Stimulated activated CD4-positive, alpha-beta T cell treated with anti-CD3 and anti-CD28 coated beads, Interleukin-12 subunit alpha, Interleukin-12 subunit beta, amount 100 ng/mL, for 48 hours (primary cell): ENCODE data around the gene PDS5A.
"Not testable (repeated sequence)": the region's sequence is repeated elsewhere in the genome, so short reads cannot be mapped to it uniquely, and the experiment has no call there.

Experiments
- DNase-seq, 3 donors: peaks; one replicate each; pipeline ENCODE4 v3.0.0-alpha.2; 2020; ENCODE audit warnings: low read depth in 2 of 3, low spot score in 1 of 3

PDS5A gene

DNA sequence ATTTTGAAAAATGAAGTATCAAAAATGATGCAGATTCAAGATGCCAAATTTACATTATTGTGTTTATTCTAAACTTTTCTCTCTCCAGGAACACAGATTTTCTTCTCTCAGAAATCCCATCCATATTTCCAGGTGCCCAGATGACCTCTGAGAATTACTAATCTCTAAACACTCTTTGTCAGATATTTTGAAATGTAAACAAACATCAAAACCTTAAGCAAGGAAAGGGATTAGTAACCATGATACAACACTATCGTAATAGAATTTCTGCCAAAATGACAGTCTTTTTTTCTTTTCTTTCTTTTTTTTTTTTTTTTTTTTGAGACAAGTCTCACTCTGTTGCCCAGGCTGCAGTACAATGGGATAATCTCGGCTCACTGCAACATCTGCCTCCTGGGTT, 76.7 kb downstream of the PDS5A start:
- DNase-seq, result no peak

DNA sequence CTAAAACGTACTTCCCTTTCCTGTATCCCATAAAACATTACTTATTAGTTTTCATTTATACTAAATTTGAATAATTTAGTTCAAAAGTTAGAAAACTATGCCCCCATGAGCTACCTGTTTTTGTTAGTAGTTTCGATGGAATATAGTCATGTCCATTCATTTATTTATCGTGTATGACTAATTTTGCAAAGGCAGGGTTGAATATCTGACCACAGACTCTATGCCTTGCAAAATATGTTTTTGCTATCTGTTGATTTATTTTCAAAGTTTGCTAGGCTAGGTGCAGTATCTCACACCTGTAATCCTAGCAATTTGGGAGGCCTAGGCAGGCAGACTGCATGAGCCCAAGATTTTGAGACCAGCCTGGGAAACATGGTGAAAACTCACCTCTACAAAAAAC, 78.4 kb downstream of the PDS5A start:
- DNase-seq, result no peak

DNA sequence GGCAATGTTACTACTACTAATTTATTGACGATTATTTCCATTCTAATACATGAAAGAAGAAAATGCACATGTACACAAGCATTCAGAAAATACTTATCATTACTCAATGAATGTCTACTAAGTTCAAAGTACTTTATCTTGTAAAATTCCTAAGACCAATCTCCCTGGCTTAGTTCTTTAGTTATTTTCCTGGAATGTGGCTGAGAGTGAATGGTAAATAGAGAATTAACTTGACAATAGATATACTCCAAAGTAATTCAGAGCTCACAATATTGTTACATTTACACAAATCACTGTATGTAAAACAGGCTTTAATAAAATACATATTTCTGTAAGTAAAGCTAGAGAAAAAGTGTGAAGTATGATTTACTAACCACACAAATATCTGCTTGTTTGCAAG, 79.7 kb downstream of the PDS5A start:
- DNase-seq, result no peak

DNA sequence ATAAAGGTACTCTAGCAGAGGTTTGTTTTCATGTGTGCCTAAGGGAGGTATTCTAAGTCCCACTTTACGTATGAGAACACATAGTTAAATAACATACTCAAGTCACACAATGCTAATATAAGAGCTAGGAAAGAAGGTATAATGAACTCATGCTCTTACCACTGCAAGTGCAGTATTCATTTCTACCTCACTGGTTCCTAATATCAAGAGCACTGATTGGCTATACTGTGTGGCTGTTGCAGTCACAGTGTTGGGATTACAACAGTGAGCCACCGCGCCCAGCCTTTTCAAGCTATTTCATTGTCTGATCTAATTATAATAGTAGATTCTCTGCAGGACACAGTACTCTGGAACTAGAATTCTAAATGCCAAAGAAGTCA, 84.0 kb downstream of the PDS5A start:
- no peak for DNase-seq

DNA sequence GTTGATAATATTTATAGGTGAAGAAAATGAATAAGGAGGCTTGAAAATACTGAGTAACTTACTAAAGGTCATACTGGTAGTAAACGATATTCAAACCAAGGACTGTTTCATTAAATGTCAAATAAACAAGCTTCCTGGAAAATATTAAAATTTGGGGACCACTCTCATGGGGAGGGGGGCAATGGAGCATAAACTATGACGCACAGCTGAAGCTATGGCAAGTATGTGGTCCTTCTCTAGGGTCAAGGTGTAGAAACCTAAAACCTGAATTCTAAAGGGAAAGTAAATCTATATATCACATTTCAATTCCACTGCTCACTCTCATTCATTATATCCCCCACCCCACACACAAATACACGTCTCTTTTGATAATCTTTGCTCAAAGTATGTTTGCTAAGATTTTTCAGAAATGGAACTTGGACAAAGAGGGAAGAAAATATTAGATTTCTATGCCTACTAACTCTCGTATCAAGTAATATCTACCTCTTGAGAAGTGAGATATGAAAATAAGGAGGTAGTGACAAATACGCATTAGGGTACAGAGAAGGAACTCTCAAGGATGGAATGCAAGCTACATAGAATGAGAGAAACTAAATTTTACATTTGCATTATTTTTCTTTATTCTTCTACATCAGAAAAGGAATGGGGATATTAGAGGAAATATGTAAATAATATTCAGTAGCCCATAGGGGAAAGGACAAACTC, 84.6 kb downstream of the PDS5A start:
- DNase-seq, result no peak

DNA sequence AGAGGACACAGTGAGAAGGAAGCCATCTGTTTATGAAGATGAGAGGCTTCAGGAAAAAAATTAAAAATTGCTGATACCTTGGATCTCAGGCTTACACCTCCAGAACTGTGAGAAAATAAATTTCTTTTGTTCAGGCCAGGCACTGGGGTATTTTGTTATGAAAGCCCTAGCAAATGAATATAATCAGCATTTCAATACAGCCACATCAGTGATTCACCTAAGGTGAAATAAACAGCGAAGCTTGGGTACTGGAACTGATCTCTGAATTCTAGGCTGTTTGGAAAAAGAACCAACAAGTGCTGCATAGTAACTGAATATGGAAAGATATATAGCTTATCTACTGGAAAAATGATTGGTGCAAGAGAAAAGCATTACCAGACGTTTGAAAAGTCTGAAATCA, 88.5 kb downstream of the PDS5A start:
- no peak for DNase-seq

DNA sequence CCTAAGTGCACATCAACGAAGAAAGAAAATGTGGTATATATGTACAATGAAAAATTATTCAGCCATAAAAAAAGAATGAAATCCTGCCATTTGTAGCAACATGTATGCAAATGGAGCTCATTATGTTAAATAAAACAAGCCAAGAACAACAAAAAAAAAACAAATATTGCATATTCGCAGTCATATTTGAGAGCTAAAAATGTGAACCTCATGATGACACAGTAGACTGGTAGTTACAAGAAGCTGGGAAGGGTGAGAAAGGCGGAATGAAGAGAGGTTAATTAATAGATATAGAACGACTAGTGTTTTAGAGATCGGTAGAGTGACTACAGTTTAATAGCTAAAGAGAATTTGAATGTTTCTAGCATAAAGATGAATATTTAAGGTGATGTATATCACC, 89.2 kb downstream of the PDS5A start:
- no peak for DNase-seq

DNA sequence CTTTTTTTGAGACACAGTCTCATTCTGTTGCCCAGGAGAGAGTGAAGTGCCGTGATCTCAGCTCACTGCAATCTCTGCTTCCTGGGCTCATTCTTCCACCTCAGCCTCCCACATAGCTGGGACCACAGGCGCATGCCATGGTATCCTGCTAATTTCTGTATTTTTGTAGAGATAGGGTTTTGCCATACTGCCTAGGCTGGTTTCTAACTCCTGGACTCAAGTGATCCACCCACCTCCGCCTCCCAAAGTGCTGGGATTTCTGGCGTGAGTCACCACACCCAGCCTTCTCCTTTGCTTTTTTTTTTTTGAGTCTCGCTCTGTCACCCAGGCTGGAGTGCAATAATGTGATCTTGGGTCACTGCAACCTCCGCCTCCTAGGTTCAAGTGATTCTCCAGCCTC, 94.1 kb downstream of the PDS5A start:
- no peak for DNase-seq

DNA sequence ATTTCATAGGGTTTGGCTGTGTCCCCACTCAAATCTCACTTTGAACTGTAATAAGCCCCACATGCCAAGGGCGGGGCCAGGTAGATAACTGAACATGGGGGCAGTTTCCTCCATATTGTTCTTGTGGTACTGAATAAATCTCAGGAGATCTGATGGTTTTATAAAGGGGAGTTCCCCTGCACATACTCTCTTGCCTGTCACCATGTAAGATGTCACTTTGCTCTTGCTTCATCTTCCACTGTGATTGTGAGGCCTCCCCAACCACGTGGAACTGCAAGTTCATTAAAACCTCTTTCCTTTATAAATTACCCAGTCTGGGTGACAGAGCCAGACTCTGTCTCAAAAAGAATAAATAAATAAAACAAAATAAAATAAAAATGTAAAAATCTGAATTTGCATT, 95.9 kb downstream of the PDS5A start:
- DNase-seq, result no peak

DNA sequence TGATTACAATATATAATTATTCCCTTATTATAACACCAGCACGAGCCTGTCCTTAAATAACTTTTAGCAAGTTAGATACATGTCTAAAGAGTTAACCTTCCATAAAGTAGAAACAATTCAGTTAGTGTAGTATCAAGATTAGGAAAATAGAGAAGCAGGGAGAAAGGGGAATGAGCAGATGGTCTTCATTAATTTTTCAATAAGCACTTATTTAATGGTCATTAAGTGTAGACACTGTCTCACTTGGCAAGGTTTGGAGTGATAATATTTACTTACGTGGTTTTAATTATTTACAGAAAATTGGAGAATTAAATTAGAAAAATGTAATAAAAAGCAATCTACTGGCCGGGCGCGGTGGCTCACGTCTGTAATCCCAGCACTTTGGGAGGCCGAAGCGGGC, 99.7 kb downstream of the PDS5A start:
- no peak for DNase-seq

DNA sequence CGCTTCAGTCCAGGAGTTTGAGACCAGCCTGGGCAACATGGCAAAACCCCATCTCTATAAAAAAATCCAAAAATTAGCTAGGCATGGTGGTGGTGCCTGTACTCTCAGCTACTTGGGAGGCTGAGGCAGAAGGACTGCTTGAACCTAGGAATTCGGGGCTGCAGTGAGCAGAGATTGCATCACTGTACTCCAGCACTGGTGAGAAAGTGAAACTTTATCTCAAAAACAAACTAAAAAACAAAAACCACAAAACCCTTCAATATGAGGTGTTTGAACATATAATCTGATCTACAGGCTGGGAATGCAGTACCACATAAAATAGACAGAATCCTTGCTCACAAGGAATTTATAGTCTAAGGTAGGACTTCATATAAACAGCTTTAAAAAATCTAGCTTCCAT, 103.9 kb downstream of the PDS5A start:
- no peak for DNase-seq

DNA sequence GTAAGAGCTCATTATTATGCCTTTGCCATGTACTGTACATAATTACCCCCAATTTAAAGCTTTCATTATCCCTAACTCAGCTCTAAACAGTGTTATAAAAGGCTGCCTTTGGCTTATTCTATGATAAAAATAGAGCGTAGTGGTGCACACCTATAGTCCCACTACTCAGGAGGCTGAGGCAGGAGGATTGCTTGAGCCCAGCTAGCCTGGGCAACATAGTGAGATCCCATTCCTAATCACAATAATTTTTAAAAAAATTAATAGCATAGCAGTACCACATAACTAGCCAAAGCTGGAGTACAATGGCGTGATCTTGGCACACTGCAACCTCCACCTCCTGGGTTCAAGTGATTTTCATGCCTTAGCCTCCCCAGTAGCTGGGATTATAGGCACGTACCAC, 112.4 kb downstream of the PDS5A start:
- DNase-seq, result no peak

DNA sequence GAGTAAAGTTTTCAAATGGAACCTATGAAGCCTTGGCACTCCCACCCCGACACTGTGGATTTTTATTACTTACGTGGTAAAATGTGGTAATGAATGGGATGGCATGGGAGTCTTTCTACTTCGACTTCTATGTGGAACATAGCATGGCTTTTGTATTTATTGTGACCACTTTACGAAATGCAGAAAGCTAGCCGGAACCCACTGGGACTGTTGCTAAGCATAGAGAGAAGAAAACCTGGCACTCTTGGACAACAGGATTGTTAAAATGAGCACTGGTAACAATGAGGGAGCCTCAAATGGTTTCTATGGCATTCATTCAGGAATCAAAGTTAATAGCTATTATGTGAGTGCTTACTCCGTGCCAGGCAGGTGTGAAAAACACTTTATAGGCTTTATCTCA, 113.3 kb downstream of the PDS5A start:
- DNase-seq, result no peak

DNA sequence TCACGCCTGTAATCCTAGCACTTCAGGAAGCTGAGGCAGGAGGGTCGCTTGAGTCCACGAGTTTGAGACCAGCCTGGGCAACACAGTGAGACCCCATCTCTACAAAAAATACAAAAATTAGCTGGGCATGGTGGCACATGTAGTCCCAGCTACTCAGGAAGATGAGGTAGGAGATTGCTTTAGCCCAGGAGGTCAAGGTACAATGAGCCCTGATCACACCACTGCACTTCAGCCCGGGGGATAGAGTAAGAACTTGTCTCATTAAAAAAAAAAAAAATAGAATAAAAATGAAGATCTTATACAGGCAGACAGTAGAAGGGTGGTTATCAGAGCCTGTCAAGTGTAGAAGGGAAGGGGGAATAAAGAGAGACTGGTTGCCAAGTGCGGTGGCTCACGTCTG, 116.9 kb downstream of the PDS5A start:
- DNase-seq, result no peak

DNA sequence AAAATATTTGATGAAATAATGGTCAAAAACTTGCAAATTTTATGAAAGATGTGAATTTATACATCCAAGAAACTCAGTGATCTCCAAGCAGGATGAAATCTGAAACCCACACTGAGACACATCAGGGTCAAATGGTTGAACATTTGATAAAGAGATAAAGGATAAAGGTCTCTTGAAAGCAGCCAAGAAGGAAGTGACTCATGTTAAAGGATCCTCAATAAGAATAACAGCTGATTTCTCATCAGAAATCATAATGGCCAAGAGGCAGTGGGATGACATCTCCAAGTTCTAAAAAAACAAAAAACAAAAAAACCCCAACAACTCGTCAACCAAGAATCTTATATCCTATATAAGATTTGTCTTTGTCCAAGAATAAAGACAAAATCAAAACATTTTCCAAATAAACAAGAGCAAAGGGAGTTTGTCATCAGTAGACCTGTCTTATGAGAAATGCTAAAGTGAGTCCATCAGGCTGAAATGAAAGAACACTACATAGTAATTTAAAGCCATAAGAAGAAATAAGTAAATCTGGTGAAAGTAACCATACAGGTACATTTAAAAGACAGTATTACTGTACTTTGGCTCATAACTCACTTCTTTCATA, 121.7 kb downstream of the PDS5A start:
- no peak for DNase-seq

DNA sequence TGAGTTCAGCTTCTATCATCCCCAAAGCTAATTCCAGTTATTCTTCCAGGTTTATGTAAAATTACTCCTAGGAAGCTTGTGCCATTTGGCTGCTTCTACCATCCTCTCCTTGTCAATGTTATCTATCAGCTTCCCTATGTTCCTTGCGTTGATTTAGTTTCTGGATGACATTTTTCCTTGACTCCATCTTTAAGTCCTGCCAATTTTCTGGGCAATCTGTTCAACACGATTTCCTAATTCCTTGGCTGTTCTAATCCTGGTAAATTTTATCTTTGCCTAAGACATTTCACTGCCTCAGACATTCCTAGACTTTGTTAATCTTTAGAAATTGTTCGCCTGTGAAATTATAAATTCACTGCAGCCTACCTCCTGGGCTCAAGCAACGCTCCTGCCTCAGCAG, 125.1 kb downstream of the PDS5A start:
- no peak for DNase-seq

DNA sequence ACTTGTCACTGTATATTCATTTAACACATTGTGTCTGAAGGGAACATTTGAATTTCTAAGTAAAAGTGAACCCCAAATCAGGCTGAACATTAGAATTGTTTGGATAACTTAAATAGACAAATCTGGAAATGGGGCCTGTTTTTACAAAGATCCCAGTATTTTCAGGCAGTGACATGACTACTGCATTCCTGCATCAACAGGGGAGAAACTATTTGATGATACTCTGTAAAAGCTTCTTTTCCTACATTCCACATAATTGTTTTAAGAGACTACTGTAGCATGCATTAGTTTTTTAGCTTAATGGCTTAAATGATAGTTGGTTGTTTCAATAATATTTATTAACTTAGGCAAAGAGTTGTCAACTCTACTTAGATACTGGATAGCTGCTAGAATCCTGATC, 127.0 kb downstream of the PDS5A start:
- DNase-seq, result no peak

DNA sequence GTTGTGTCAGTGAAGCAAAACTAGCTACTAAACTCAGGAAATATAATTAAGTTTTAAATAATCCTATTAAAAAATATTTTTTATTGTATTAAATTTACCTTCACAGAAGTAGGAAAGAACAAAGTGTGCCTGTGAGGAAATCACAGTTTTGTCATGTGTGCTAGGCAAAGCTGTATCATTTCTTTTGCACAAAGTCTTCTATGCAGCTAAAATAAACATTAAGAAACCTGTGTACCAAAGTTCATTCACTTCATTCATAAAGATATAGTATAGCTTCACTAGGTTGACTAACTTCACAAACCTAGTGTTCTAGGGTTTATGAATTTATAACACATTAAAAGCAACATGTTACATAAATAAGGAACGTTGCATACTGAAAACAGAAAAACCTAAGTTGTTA, 131.0 kb downstream of the PDS5A start:
- no peak for DNase-seq

DNA sequence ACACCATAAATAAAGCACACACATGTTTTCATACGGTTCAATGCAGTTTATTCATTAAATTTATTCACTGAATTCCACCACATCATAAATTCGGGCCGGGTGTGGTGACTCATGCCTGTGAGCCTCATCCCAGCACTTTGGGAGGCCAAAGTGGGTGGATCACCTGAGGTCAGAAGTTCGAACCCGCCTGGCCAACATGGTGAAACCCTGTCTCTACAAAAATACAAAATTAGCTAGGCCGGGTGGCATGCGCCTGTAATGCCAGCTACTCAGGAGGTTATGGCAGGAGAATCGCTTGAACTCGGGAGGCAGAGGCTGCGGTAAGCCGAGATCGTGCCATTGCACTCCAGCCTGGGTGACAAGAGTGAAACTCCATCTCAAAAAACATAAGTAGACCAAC, 131.6 kb downstream of the PDS5A start:
- no peak for DNase-seq

DNA sequence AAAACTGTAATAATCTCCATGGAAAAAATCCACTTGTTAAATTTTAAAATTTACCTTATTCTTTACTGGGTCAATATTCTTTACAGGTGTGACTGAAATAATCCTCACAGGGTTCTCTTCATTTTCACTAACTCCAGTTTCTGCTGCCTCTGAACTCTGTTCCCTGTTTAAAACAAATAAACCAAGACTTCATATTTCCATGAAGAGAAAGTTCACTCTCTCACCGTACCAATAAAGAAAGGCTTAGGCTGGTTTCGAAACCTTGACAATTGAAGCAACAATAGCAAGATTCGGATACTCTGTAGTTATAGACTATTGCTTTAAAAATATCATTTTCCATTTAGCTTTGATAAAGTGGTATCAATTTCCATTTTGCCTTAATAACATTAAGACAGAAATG, 135.8 kb downstream of the PDS5A start:
- DNase-seq, result no peak

DNA sequence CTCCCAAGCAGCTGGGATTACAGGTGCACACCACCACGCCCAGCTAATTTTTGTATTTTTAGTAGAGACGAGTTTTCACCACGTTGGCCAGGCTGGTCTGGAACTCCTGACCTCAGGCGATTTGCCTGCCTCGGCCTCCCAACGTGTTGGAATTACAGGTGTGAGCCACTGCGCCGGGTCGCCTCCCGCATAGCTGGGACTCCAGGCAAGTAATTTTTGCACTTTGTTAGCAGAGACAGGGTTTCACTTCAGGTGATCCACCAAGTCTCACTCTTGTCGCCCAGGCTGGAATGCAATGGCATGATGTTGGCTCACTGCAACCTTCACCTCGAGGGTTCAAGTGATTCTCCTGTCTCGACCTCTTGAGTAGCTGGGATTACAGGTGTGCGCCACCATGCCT, 137.2 kb downstream of the PDS5A start:
- DNase-seq, result not testable (repeated sequence)

DNA sequence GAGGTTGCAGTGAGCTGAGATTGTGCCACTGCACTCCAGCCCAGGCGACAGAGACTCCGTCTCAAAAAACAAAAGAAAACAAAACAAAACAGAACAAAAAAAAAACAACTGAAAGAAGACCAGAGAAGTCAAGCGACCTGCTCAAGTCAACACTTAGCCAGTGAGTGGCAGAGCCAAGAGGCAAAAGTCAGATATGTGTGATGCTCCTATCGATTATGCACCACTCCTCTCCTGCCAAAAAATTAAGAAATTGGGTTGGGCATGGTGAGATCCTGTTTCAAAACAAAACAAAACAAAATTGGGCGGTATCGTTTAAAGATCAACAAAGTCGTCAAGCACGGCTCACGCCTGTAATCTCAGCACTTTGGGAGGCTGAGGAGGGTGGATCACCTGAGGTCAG, 137.7 kb downstream of the PDS5A start:
- DNase-seq, result no peak

DNA sequence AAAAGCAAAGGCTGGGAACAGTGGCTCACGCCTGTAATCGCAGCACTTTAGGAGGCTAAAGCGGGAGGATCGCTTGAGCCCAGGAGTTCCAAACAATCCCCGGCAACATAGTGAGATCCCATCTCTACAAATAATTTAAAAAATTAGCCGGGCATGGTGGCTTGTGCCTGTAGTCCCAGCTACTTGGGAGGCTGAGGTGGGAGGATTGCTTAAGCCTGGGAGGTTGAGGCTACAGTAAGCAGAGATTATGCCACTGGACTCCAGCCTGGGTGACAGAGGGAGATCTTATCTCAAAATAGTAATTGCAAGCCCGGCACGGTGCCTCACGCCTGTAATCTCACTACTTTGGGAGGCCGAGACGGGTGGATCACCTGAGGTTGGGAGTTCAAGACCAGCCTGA, 139.3 kb downstream of the PDS5A start:
- DNase-seq, result not testable (repeated sequence)
